ENCODE results near the gene ANLN. TPM values are rescaled to one million over a fixed set of nuclear protein-coding genes. Genes with fewer than 3 reads are reported as not detected.

ANLN gene
- total and polyA plus RNA-seq, 2 experiments from 2014 or later: 10.1 to 56.7 TPM

Other genes starting within 250 kb of the ANLN start
- gene EEPD1, start 236.6 kb upstream of the ANLN start, total RNA-seq: 11.9 and 13.5 TPM in 2 replicates
- 4.8 and 13.8 TPM in 2 replicates for gene EEPD1, start 236.6 kb upstream of the ANLN start, polyA plus RNA-seq